Lower lobe of right lung (tissue), 2 donors: ENCODE data around the gene NDUFA11. TPM values are rescaled to one million over a fixed set of nuclear protein-coding genes. Genes with fewer than 3 reads are reported as not detected.

Source experiments
- ATAC-seq, 2 donors: fragments of 200-7000 bp; cut with Tn5 transposase; one replicate each; pipeline ENCODE4 v1.9.1; 2020 to 2022; ENCODE audit warnings: mild to moderate bottlenecking in 2 of 2, moderate library complexity in 2 of 2
- DNase-seq: peaks from one replicate; pipeline ENCODE4 v3.0.0-alpha.2; 2020
- H3K27ac ChIP-seq: fragments of 200-600 bp; one replicate; pipeline ENCODE4 v1.8.0; 2022
- H3K27me3 ChIP-seq: fragments of 200-600 bp; one replicate; pipeline ENCODE4 v1.8.0; 2022; ENCODE audit warnings: low read depth
- H3K36me3 ChIP-seq: fragments of 200-600 bp; one replicate; pipeline ENCODE4 v1.8.0; 2022; ENCODE audit warnings: mild to moderate bottlenecking
- H3K4me1 ChIP-seq: fragments of 200-600 bp; one replicate; pipeline ENCODE4 v1.8.0; 2022
- H3K4me3 ChIP-seq: fragments of 200-600 bp; one replicate; pipeline ENCODE4 v1.8.0; 2022; ENCODE audit warnings: mild to moderate bottlenecking
- H3K9me3 ChIP-seq: fragments of 200-600 bp; one replicate; pipeline ENCODE4 v1.8.0; 2022
- CTCF ChIP-seq: fragments of 200-600 bp; IDR thresholded peaks from one replicate; pipeline ENCODE4 v1.8.0; 2022; ENCODE audit warnings: antibody characterized with exemption, mild to moderate bottlenecking
- intact Hi-C: fragments of 100-400 bp; cut with DNase I; formaldehyde crosslinking; loops from one replicate; pipeline ENCODE4 v1.11.0; 2022
- total RNA-seq: library from RNA; stranded (reverse); fragmentation: NEBNext Ultra II Directional; extraction: Animal tissue kit (Norgen Biotek cat#: 25700); gene quantifications from one replicate; pipeline ENCODE4 v1.2.1, GENCODE V29; 2021
- donor health status: DM: no; HTN: yes; CAD: no; lungs with severe emphysema.

The NDUFA11 gene
- total RNA-seq, 1 donor from 2014 or later, result 150 TPM

GRCh38 chr19:5905114-5905778 lies 1.7 kb upstream of the NDUFA11 start:
- Histone ChIP-seq H3K4me1 (peaks cover 26% of the 10 kb centered on the region), H3K36me3 (peaks cover 26% of the 10 kb centered on the region), H3K27ac (peak overlapping the region; percentile 85), H3K27me3 (no peaks in the 10 kb centered on the region), H3K9me3 (no peaks in the 10 kb centered on the region), H3K4me3 (peak overlapping the region; percentile 90)
- ATAC-seq (no peak), DNase-seq (no peak)
- intact Hi-C loops, result no loop called here
- TF ChIP-seq CTCF, result no peak

GRCh38 chr19:5904352-5905113 lies 943 bp upstream of the NDUFA11 start, which contains the start of gene VMAC:
VMAC (plus strand) TSS chr19:5904872; CDS start chr19:5904891, 19 bp downstream.
- no peak for TF ChIP-seq CTCF
- DNase-seq, result peak; percentile 100
- peaks cover 26% of the 10 kb centered on the region for H3K4me1 ChIP-seq
- H3K9me3 ChIP-seq, result no peaks in the 10 kb centered on the region
- peaks cover 25% of the 10 kb centered on the region for H3K36me3 ChIP-seq
- intact Hi-C loops, result no loop called here
- no peaks in the 10 kb centered on the region for H3K27me3 ChIP-seq
- peak within 1 kb of the TSS; percentile 92 for H3K27ac ChIP-seq
- ATAC-seq, result peak; percentile 90 to 93
- peak within 1 kb of the TSS; percentile 90 for H3K4me3 ChIP-seq

GRCh38 chr19:5903056-5903623 lies 450 bp downstream of the NDUFA11 start:
- Histone ChIP-seq H3K27me3 (no peaks in the 10 kb centered on the region), H3K9me3 (no peaks in the 10 kb centered on the region), H3K27ac (peak overlapping the region; percentile 92), H3K4me3 (peak overlapping the region; percentile 90), H3K36me3 (peaks cover 16% of the 10 kb centered on the region), H3K4me1 (peaks cover 26% of the 10 kb centered on the region)
- ATAC-seq (no peak), DNase-seq (no peak)
- intact Hi-C loops, result no loop called here
- no peak for TF ChIP-seq CTCF

GRCh38 chr19:5900976-5901375 lies 2.6 kb downstream of the NDUFA11 start:
- peaks cover 21% of the 10 kb centered on the region for H3K4me1 ChIP-seq
- no peaks in the 10 kb centered on the region for H3K27me3 ChIP-seq
- no peak overlapping the region for H3K27ac ChIP-seq
- intact Hi-C loops, result no loop called here
- TF ChIP-seq CTCF, result no peak
- ATAC-seq (no peak), DNase-seq (no peak)
- no peak overlapping the region for H3K4me3 ChIP-seq
- peaks cover 24% of the 10 kb centered on the region for H3K36me3 ChIP-seq
- no peaks in the 10 kb centered on the region for H3K9me3 ChIP-seq

GRCh38 chr19:5899728-5900526 lies 3.7 kb downstream of the NDUFA11 start:
- Histone ChIP-seq H3K36me3 (peaks cover 35% of the 10 kb centered on the region), H3K27me3 (no peaks in the 10 kb centered on the region), H3K27ac (no peak overlapping the region), H3K4me1 (peaks cover 12% of the 10 kb centered on the region), H3K4me3 (no peak overlapping the region), H3K9me3 (no peaks in the 10 kb centered on the region)
- TF ChIP-seq CTCF, result no peak
- intact Hi-C loops, result no loop called here
- DNase-seq (no peak), ATAC-seq (no peak)
